Measurements from ENCODE around the gene ETFA. TPM values are rescaled to one million over a fixed set of nuclear protein-coding genes. Genes with fewer than 3 reads are reported as not detected.
A peak's percentile ranks its signal among the peaks of the same experiment; 100 is the strongest.

The ETFA gene
- total RNA-seq, 4 donors from 2014 or later = 90.9 to 233 (median 99.9) TPM

- DNase-seq = no peak
- H3K4me3 ChIP-seq = no peak overlapping the region
- H3K9me3 ChIP-seq = no peaks in the 10 kb centered on the region
- no peak overlapping the region for H3K27ac ChIP-seq
- intact Hi-C loops (cut with DNase I; ENCODE audit: low total_unique reads) = no loop called here
- no peaks in the 10 kb centered on the region for H3K4me1 ChIP-seq
- no peaks in the 10 kb centered on the region for H3K36me3 ChIP-seq
- H3K27me3 ChIP-seq = no peaks in the 10 kb centered on the region
- no peak for TF ChIP-seq POLR2A (IDR thresholded peaks at IDR 0.05)
- no peak for TF ChIP-seq CTCF (IDR thresholded peaks at IDR 0.05)
Measured at GRCh38 chr15:76208786-76209424, 102.4 kb downstream of the ETFA start.

- H3K27me3 ChIP-seq = no peaks in the 10 kb centered on the region
- DNase-seq = no peak
- H3K4me3 ChIP-seq = no peak overlapping the region
- no peak overlapping the region for H3K27ac ChIP-seq
- intact Hi-C loops (cut with DNase I; ENCODE audit: low total_unique reads) = no loop called here
- no peaks in the 10 kb centered on the region for H3K9me3 ChIP-seq
- H3K36me3 ChIP-seq = no peaks in the 10 kb centered on the region
- TF ChIP-seq POLR2A (IDR thresholded peaks at IDR 0.05) (no peak), CTCF (IDR thresholded peaks at IDR 0.05) (no peak)
- H3K4me1 ChIP-seq = no peaks in the 10 kb centered on the region
Measured at GRCh38 chr15:76208084-76208785, 103.0 kb downstream of the ETFA start.

GRCh38 chr15:76206325-76206976 is 104.8 kb downstream of the ETFA start:
- no peak for TF ChIP-seq CTCF (IDR thresholded peaks at IDR 0.05)
- no peak for TF ChIP-seq POLR2A (IDR thresholded peaks at IDR 0.05)
- H3K27me3 ChIP-seq = no peaks in the 10 kb centered on the region
- H3K9me3 ChIP-seq = no peaks in the 10 kb centered on the region
- DNase-seq = peak; percentile 56 to 60
- no peak overlapping the region for H3K27ac ChIP-seq
- H3K4me1 ChIP-seq = no peaks in the 10 kb centered on the region
- H3K36me3 ChIP-seq = no peaks in the 10 kb centered on the region
- no peak overlapping the region for H3K4me3 ChIP-seq
- intact Hi-C loops (cut with DNase I; ENCODE audit: low total_unique reads) = no loop called here

- H3K4me1 ChIP-seq = no peaks in the 10 kb centered on the region
- intact Hi-C loops (cut with DNase I; ENCODE audit: low total_unique reads) = no loop called here
- no peak for DNase-seq
- no peak for TF ChIP-seq CTCF (IDR thresholded peaks at IDR 0.05)
- no peak for TF ChIP-seq POLR2A (IDR thresholded peaks at IDR 0.05)
- no peaks in the 10 kb centered on the region for H3K27me3 ChIP-seq
- H3K9me3 ChIP-seq = no peaks in the 10 kb centered on the region
- no peak overlapping the region for H3K4me3 ChIP-seq
- H3K27ac ChIP-seq = no peak overlapping the region
- no peaks in the 10 kb centered on the region for H3K36me3 ChIP-seq
Measured at GRCh38 chr15:76204916-76205460, 106.3 kb downstream of the ETFA start.

Data from uterus (tissue), 4 donors.